KOPT-K1 (cell line): ENCODE data around the gene TNFSF18.

Source experiments
- H3K27ac ChIP-seq: fragments of 200-600 bp; sonication (generic); 2 replicates; pipeline ENCODE4 v1.5.1; 2016; ENCODE audit warnings: antibody characterized with exemption, mild to moderate bottlenecking, low read depth, low read length; ENCODE audit not compliant: poor library complexity, severe bottlenecking
- H3K36me3 ChIP-seq: fragments of 200-600 bp; sonication (generic); 2 replicates; pipeline ENCODE4 v1.5.1; 2017; ENCODE audit warnings: antibody characterized with exemption, mild to moderate bottlenecking, low read length, moderate library complexity; ENCODE audit not compliant: insufficient read depth
- H3K9me3 ChIP-seq: fragments of 200-600 bp; sonication (generic); 2 replicates; pipeline ENCODE4 v1.5.1; 2017; ENCODE audit warnings: antibody characterized with exemption, low read length, mild to moderate bottlenecking; ENCODE audit not compliant: insufficient read depth, poor library complexity, severe bottlenecking

TNFSF18 gene

DNA sequence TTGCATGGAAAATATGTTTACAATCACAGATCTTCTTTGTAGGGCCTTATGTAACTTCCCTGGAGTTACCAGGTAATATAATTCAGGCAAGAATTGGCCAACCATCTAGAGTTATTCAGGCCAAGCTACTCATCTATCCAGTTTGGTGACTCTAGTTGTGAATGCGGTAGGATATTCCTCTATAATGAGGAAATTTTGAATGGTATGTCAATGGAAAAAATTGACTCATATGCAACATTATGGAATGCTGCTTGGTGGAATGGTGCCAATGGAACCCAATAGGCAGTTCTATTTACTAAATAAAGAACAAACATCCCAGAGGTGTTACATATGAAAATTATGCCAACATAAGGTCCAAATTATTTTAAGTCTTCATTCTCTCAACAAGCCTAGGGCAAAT lies 5.6 kb upstream of the TNFSF18 start:
- H3K9me3 ChIP-seq: no peaks in the 10 kb centered on the region
- H3K36me3 ChIP-seq: no peaks in the 10 kb centered on the region
- H3K27ac ChIP-seq: no peak overlapping the region

DNA sequence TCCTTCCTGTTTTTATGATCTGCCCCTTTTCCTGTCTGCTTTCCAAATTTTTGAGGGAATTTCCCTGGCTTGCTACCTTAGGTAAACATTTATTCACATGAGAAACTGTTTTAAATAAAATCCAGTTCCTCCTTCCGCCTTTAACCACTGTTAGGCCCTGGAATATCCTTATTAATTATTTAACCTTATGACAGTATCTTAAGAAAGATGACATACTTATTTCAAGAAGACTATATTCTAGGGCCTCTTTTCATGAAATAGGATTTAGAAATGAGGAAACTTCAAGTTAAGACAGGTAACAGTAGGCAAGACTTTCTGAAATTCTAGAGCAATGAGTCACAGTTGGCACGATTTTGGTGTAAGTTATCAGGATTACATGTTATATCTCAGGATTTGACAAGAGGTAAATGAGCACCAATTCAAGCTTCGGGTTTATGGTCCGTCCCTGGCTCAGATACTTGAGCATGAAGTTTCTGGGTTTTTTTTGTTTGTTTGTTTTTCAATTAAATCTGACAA lies 2.0 kb upstream of the TNFSF18 start:
- H3K27ac ChIP-seq: no peak overlapping the region
- H3K9me3 ChIP-seq: no peaks in the 10 kb centered on the region
- H3K36me3 ChIP-seq: no peaks in the 10 kb centered on the region

- Histone ChIP-seq H3K9me3 (no peaks in the 10 kb centered on the region), H3K36me3 (no peaks in the 10 kb centered on the region), H3K27ac (no peak overlapping the region)
These were observed 1.5 kb downstream of the TNFSF18 start for GRCh38 chr1:173049322-173049633.

GRCh38 chr1:173048621-173049321 lies 2.0 kb downstream of the TNFSF18 start:
- no peaks in the 10 kb centered on the region for H3K36me3 ChIP-seq
- no peaks in the 10 kb centered on the region for H3K9me3 ChIP-seq
- H3K27ac ChIP-seq: no peak overlapping the region

DNA sequence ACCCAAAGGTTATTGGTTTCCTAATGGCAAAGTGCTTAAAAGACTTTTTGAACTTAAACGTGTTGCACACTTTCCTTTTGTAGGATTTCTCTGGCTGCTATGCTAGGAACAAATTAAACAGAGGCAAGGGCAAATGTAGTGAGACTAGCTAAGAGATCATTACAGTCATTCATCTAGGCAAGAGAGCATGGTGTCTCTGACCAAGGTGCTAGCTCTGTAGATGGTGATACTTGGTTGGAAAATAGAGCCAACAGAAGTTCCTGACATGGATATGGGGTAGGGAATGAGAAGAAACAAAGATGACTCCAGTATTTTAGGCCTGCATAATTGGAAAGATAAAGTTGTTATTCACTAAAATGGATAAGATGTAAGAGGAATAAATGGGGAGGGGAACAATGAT lies 6.1 kb downstream of the TNFSF18 start:
- no peaks in the 10 kb centered on the region for H3K36me3 ChIP-seq
- H3K27ac ChIP-seq: no peak overlapping the region
- H3K9me3 ChIP-seq: no peaks in the 10 kb centered on the region

- Histone ChIP-seq H3K9me3 (no peaks in the 10 kb centered on the region), H3K27ac (no peak overlapping the region), H3K36me3 (no peaks in the 10 kb centered on the region)
These were observed 7.5 kb downstream of the TNFSF18 start for GRCh38 chr1:173043253-173043652.

- no peaks in the 10 kb centered on the region for H3K36me3 ChIP-seq
- H3K9me3 ChIP-seq: no peaks in the 10 kb centered on the region
- H3K27ac ChIP-seq: no peak overlapping the region
These were observed 7.9 kb downstream of the TNFSF18 start for GRCh38 chr1:173042806-173043205.

DNA sequence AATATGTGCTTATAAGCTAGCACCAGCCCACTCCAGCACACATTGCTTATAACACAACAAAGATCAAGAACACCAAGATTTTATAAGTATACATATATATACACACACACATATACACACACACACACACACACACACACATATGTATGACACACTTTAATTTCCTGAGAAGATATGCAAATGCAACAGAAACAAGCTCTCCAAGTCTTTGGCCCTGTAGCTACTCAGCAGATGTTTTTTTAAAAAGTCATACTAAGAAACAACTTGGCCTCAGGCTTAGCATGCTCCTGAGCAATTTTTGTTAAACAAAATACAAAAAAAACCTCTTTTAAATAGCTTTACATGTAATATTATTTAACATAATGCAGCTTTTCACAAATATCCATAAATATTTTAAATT lies 11.1 kb downstream of the TNFSF18 start:
- H3K36me3 ChIP-seq: no peaks in the 10 kb centered on the region
- H3K9me3 ChIP-seq: no peaks in the 10 kb centered on the region
- no peak overlapping the region for H3K27ac ChIP-seq

DNA sequence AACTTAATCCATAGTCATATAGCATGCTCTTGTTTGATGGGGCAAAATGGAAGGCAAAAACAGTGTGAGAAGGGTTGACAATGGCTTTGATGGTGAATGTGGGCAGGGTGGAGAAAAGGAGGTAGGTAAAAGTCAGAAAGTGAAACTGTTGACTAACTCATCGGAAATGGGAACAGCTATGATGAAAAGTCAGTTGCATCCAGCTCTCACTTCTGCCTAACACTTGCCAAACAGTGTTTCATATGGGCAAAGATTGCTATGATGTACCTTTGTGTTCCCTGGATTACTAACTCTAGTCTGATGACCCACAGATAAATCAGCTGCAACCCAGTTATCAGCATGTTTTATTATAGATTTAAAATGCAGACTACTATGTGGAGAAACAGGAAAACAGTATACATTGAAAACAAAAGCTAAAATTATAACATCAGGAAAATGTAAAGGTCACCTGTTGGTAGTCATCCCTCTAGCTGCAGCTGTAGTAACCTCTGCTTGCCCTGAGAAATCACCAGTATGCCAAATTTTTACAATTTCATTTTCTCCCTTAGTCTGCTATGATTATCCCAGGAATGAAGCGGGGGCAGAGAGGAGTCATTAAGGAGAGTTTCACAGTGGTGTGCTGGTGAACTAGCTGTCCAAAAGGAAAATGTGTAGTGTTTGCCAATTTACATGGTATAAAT lies 11.7 kb downstream of the TNFSF18 start:
- Histone ChIP-seq H3K36me3 (no peaks in the 10 kb centered on the region), H3K9me3 (no peaks in the 10 kb centered on the region), H3K27ac (no peak overlapping the region)

GRCh38 chr1:173024543-173024942 lies 26.2 kb downstream of the TNFSF18 start:
- Histone ChIP-seq H3K9me3 (peaks cover 7% of the 10 kb centered on the region), H3K36me3 (no peaks in the 10 kb centered on the region), H3K27ac (no peak overlapping the region)

- H3K36me3 ChIP-seq: no peaks in the 10 kb centered on the region
- H3K27ac ChIP-seq: no peak overlapping the region
- peaks cover 7% of the 10 kb centered on the region for H3K9me3 ChIP-seq
These were observed 27.4 kb downstream of the TNFSF18 start for GRCh38 chr1:173023343-173023742.

GRCh38 chr1:173020138-173020750 lies 30.5 kb downstream of the TNFSF18 start:
- Histone ChIP-seq H3K36me3 (no peaks in the 10 kb centered on the region), H3K27ac (no peak overlapping the region), H3K9me3 (peaks cover 2% of the 10 kb centered on the region)

DNA sequence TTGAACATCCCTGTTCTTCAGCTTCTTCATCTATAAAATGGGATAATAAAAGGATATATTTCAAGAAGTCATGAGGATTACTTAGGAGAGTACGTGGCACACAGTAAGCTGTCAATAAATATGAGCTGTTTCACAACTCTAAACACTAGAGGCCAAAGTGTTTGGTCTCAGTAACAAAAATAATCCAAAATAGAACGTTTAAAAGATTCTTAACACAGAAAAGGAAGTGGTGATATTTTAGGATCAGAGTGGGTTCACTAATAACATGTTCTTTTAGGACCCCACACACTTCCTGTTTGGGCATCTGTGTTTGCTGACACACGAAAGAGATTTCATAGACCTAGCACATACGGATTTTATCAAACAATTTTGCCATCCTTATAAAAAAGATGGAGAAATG lies 32.9 kb downstream of the TNFSF18 start:
- Histone ChIP-seq H3K27ac (no peak overlapping the region), H3K36me3 (no peaks in the 10 kb centered on the region), H3K9me3 (no peaks in the 10 kb centered on the region)

GRCh38 chr1:173016419-173016818 lies 34.3 kb downstream of the TNFSF18 start:
- no peaks in the 10 kb centered on the region for H3K9me3 ChIP-seq
- H3K27ac ChIP-seq: no peak overlapping the region
- no peaks in the 10 kb centered on the region for H3K36me3 ChIP-seq

DNA sequence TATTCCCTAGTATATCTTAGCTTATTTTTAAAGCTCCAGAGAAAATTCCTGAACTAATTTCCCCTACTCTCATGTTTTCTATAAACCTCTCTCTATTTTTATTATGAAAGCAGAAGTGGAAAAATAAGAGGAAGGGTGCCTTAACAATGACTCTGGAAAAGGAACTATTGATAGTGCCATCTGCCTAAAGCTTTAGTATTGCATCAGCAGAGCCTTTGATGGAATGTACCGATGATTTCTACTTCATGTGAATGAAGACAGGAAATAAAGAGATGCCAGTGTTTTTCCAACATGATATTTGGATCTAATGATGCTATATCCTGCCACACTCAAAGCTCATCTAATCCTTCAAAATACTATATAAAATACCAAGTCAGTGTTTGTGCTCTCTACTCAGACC lies 35.1 kb downstream of the TNFSF18 start:
- no peak overlapping the region for H3K27ac ChIP-seq
- H3K9me3 ChIP-seq: no peaks in the 10 kb centered on the region
- H3K36me3 ChIP-seq: no peaks in the 10 kb centered on the region

- no peaks in the 10 kb centered on the region for H3K36me3 ChIP-seq
- no peak overlapping the region for H3K27ac ChIP-seq
- no peaks in the 10 kb centered on the region for H3K9me3 ChIP-seq
These were observed 36.6 kb downstream of the TNFSF18 start for GRCh38 chr1:173014160-173014559.
